ENCODE data around the gene ARAP2. TPM values are rescaled to one million over a fixed set of nuclear protein-coding genes. Genes with fewer than 3 reads are reported as not detected.

Gene ARAP2
- total RNA-seq, 1 donor: 3.6 TPM

DNA sequence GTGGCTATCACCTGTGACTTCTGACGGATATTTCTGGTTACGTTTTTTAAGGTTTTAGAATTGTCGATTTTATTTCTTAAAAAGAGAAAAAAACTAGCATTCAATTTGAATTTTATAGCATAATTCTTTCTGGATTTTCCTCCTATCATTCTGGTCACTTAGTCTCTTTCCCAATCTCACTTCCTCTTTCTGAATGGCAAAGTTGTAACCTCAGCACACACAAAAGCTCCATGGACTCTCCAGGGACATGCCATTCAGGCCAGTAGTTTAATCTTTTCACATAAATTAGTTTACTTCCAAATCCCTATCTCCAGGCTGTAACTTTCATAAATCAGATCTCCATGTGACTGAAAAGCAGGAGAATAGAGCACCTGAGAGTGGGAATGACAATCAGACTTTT, 110.7 kb downstream of the ARAP2 start:
- no peak overlapping the region for H3K4me3 ChIP-seq (ENCODE audit: insufficient read depth, low read length)
- H3K9me3 ChIP-seq (ENCODE audit: low read depth, low read length): peaks cover 2% of the 10 kb centered on the region
- no peak overlapping the region for H3K27ac ChIP-seq (ENCODE audit: low read depth, low read length)
- H3K79me2 ChIP-seq (ENCODE audit: insufficient read depth, low read length): no peaks in the 10 kb centered on the region
- no peaks in the 10 kb centered on the region for H3K36me3 ChIP-seq (ENCODE audit: insufficient read depth, low read length)
- no peak overlapping the region for H2AFZ ChIP-seq (ENCODE audit: low read length)
- no peak overlapping the region for H3K4me2 ChIP-seq (ENCODE audit: insufficient read depth, low read length)
- no peak for DNase-seq (ENCODE audit: insufficient read length, low spot score, missing footprints)
- H3K27me3 ChIP-seq (ENCODE audit: insufficient read depth, low read length): no peaks in the 10 kb centered on the region
- no peak for TF ChIP-seq CTCF (IDR thresholded peaks at IDR 0.05; ENCODE audit: extremely low read depth, low read depth, low read length)
- H3K4me1 ChIP-seq (ENCODE audit: insufficient read depth, low read length): no peaks in the 10 kb centered on the region
- H4K20me1 ChIP-seq (ENCODE audit: insufficient read depth, low read length): no peaks in the 10 kb centered on the region

DNA sequence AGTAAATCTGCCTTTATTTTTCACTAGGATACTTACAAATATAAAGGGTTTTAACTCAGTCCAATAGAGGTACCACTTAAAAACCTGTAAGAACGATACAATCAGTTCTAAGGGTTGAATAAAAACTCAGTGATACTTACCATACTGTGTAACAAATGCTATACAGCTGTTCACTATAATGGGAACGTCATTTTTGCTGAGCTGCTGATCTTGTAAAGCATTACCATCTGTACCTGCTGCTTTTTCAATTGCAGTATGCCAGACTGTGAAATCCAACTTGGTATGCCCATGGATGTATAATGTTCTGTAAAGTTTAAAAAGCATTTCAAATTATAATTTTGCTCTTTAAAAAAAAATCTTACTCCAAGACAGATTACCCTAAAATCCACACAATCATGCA, 111.2 kb downstream of the ARAP2 start:
- no peak for DNase-seq (ENCODE audit: insufficient read length, low spot score, missing footprints)
- Histone ChIP-seq H2AFZ (ENCODE audit: low read length) (no peak overlapping the region), H4K20me1 (ENCODE audit: insufficient read depth, low read length) (no peaks in the 10 kb centered on the region), H3K27me3 (ENCODE audit: insufficient read depth, low read length) (no peaks in the 10 kb centered on the region), H3K4me3 (ENCODE audit: insufficient read depth, low read length) (no peak overlapping the region), H3K27ac (ENCODE audit: low read depth, low read length) (no peak overlapping the region), H3K4me2 (ENCODE audit: insufficient read depth, low read length) (no peak overlapping the region), H3K79me2 (ENCODE audit: insufficient read depth, low read length) (no peaks in the 10 kb centered on the region), H3K36me3 (ENCODE audit: insufficient read depth, low read length) (no peaks in the 10 kb centered on the region), H3K9me3 (ENCODE audit: low read depth, low read length) (peaks cover 2% of the 10 kb centered on the region), H3K4me1 (ENCODE audit: insufficient read depth, low read length) (no peaks in the 10 kb centered on the region)
- no peak for TF ChIP-seq CTCF (IDR thresholded peaks at IDR 0.05; ENCODE audit: extremely low read depth, low read depth, low read length)

DNA sequence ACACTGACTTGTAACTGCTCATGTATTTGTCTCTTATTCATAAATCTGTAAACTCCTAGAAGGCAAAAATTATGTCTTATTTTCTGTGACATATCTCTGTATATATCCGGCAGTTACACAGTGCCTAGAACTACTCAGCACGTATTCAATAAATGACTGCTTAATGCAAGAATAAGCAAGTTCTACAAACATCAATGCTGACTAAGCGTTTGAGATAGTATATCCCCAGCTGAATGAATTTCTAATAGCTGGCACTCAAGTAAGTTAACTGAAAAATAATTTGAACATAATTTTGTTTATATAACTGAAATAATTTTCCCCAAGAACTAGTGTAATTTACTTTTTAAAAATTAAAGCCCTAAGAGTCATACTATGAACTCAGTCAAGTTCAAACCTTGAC, 113.7 kb downstream of the ARAP2 start:
- no peaks in the 10 kb centered on the region for H3K79me2 ChIP-seq (ENCODE audit: insufficient read depth, low read length)
- no peaks in the 10 kb centered on the region for H3K36me3 ChIP-seq (ENCODE audit: insufficient read depth, low read length)
- TF ChIP-seq CTCF (IDR thresholded peaks at IDR 0.05; ENCODE audit: extremely low read depth, low read depth, low read length): no peak
- H3K4me2 ChIP-seq (ENCODE audit: insufficient read depth, low read length): no peak overlapping the region
- no peaks in the 10 kb centered on the region for H4K20me1 ChIP-seq (ENCODE audit: insufficient read depth, low read length)
- no peak for DNase-seq (ENCODE audit: insufficient read length, low spot score, missing footprints)
- H3K27me3 ChIP-seq (ENCODE audit: insufficient read depth, low read length): no peaks in the 10 kb centered on the region
- no peak overlapping the region for H2AFZ ChIP-seq (ENCODE audit: low read length)
- no peak overlapping the region for H3K4me3 ChIP-seq (ENCODE audit: insufficient read depth, low read length)
- no peaks in the 10 kb centered on the region for H3K4me1 ChIP-seq (ENCODE audit: insufficient read depth, low read length)
- peaks cover 2% of the 10 kb centered on the region for H3K9me3 ChIP-seq (ENCODE audit: low read depth, low read length)
- H3K27ac ChIP-seq (ENCODE audit: low read depth, low read length): no peak overlapping the region

DNA sequence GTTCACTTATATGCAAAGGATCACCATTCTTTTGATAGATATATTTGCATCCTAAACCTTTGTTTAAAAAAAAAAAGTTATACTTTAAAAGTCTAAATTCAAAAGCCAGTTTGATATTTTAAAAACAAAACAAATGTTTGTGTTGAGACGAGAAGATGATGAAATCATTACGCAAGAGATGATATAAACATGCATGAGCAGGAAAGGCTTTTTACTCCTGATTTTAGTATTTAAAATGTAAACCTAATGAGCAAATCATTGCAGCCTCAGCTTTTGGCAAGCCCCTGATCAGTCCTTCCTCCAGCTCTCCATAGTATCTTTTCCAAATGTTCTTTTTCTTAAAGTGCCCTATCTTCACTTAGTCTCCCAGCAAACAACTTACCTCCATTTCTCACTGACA, 115.6 kb downstream of the ARAP2 start:
- peaks cover 4% of the 10 kb centered on the region for H3K9me3 ChIP-seq (ENCODE audit: low read depth, low read length)
- no peaks in the 10 kb centered on the region for H4K20me1 ChIP-seq (ENCODE audit: insufficient read depth, low read length)
- H3K27me3 ChIP-seq (ENCODE audit: insufficient read depth, low read length): no peaks in the 10 kb centered on the region
- DNase-seq (ENCODE audit: insufficient read length, low spot score, missing footprints): no peak
- H3K36me3 ChIP-seq (ENCODE audit: insufficient read depth, low read length): no peaks in the 10 kb centered on the region
- no peak for TF ChIP-seq CTCF (IDR thresholded peaks at IDR 0.05; ENCODE audit: extremely low read depth, low read depth, low read length)
- no peaks in the 10 kb centered on the region for H3K4me1 ChIP-seq (ENCODE audit: insufficient read depth, low read length)
- H3K4me3 ChIP-seq (ENCODE audit: insufficient read depth, low read length): no peak overlapping the region
- no peak overlapping the region for H3K27ac ChIP-seq (ENCODE audit: low read depth, low read length)
- H2AFZ ChIP-seq (ENCODE audit: low read length): no peak overlapping the region
- no peaks in the 10 kb centered on the region for H3K79me2 ChIP-seq (ENCODE audit: insufficient read depth, low read length)
- no peak overlapping the region for H3K4me2 ChIP-seq (ENCODE audit: insufficient read depth, low read length)
